Stimulated activated naive CD8-positive, alpha-beta T cell treated with anti-CD3 and anti-CD28 coated beads, Interleukin-15, Interleukin-2, amounts not matched to agents 100 ng/mL and 50 ng/mL, for 24 hours (primary cell): ENCODE results near the gene ITPKC.
"Not testable (repeated sequence)": the region's sequence is repeated elsewhere in the genome, so short reads cannot be mapped to it uniquely, and the experiment has no call there.

ENCODE experiments used
- H3K27ac Mint-ChIP-seq: one replicate; pipeline ENCODE4 v1.8.0; 2021; ENCODE audit warnings: mild to moderate bottlenecking, mixed read lengths
- H3K27me3 Mint-ChIP-seq: one replicate; pipeline ENCODE4 v1.8.0; 2021; ENCODE audit warnings: mixed read lengths
- H3K36me3 Mint-ChIP-seq: one replicate; pipeline ENCODE4 v1.8.0; 2021; ENCODE audit warnings: low read depth, mixed read lengths
- H3K4me1 Mint-ChIP-seq: one replicate; pipeline ENCODE4 v1.8.0; 2021; ENCODE audit warnings: low read depth, mixed read lengths
- H3K4me3 Mint-ChIP-seq: one replicate; pipeline ENCODE4 v1.8.0; 2021; ENCODE audit warnings: mild to moderate bottlenecking, mixed read lengths
- H3K9me3 Mint-ChIP-seq: one replicate; pipeline ENCODE4 v1.8.0; 2021; ENCODE audit warnings: mixed read lengths

Gene ITPKC

GRCh38 chr19:40775632-40776022 lies 58.7 kb downstream of the ITPKC start:
- Mint-ChIP-seq H3K36me3 (peaks cover 16% of the 10 kb centered on the region), H3K4me1 (peaks cover 60% of the 10 kb centered on the region), H3K27me3 (no peaks in the 10 kb centered on the region), H3K9me3 (no peaks in the 10 kb centered on the region), H3K4me3 (no peak overlapping the region), H3K27ac (no peak overlapping the region)

GRCh38 chr19:40776364-40776763 lies 59.5 kb downstream of the ITPKC start:
- Mint-ChIP-seq H3K27ac (no peak overlapping the region), H3K4me3 (no peak overlapping the region), H3K36me3 (peaks cover 16% of the 10 kb centered on the region), H3K9me3 (no peaks in the 10 kb centered on the region), H3K4me1 (peaks cover 62% of the 10 kb centered on the region), H3K27me3 (no peaks in the 10 kb centered on the region)

GRCh38 chr19:40776932-40777644 lies 60.2 kb downstream of the ITPKC start:
- no peaks in the 10 kb centered on the region for H3K9me3 Mint-ChIP-seq
- peaks cover 64% of the 10 kb centered on the region for H3K4me1 Mint-ChIP-seq
- no peaks in the 10 kb centered on the region for H3K27me3 Mint-ChIP-seq
- peaks cover 21% of the 10 kb centered on the region for H3K36me3 Mint-ChIP-seq
- peak overlapping the region; percentile 93 for H3K4me3 Mint-ChIP-seq
- H3K27ac Mint-ChIP-seq: peak overlapping the region; percentile 98

GRCh38 chr19:40777645-40777936 lies 60.7 kb downstream of the ITPKC start:
- H3K4me3 Mint-ChIP-seq: peak overlapping the region; percentile 93
- H3K36me3 Mint-ChIP-seq: peaks cover 24% of the 10 kb centered on the region
- H3K27ac Mint-ChIP-seq: peak overlapping the region; percentile 98
- H3K4me1 Mint-ChIP-seq: peaks cover 67% of the 10 kb centered on the region
- no peaks in the 10 kb centered on the region for H3K27me3 Mint-ChIP-seq
- no peaks in the 10 kb centered on the region for H3K9me3 Mint-ChIP-seq

- Mint-ChIP-seq H3K9me3 (no peaks in the 10 kb centered on the region), H3K27me3 (no peaks in the 10 kb centered on the region)
These were observed 61.2 kb downstream of the ITPKC start, which contains the start of gene RAB4B for GRCh38 chr19:40777937-40778705. Gene RAB4B, plus strand, starts transcription at chr19:40778247. Its CDS starts 129 bp downstream, at chr19:40778376.

GRCh38 chr19:40778706-40779284 lies 61.9 kb downstream of the ITPKC start:
- peak overlapping the region; percentile 98 for H3K27ac Mint-ChIP-seq
- peak overlapping the region; percentile 93 for H3K4me3 Mint-ChIP-seq
- no peaks in the 10 kb centered on the region for H3K9me3 Mint-ChIP-seq
- no peaks in the 10 kb centered on the region for H3K27me3 Mint-ChIP-seq
- H3K4me1 Mint-ChIP-seq: peaks cover 66% of the 10 kb centered on the region
- peaks cover 29% of the 10 kb centered on the region for H3K36me3 Mint-ChIP-seq

More at GRCh38 chr19:40777937-40778705, 61.2 kb downstream of the ITPKC start, which contains the start of gene RAB4B:
- Mint-ChIP-seq H3K4me3 (peak within 1 kb of the TSS; percentile 93), H3K36me3 (peaks cover 25% of the 10 kb centered on the region), H3K27ac (peak within 1 kb of the TSS; percentile 98), H3K4me1 (peaks cover 67% of the 10 kb centered on the region)

- Mint-ChIP-seq H3K9me3 (no peaks in the 10 kb centered on the region), H3K27ac (peak overlapping the region; percentile 98), H3K36me3 (peaks cover 29% of the 10 kb centered on the region), H3K4me1 (peaks cover 55% of the 10 kb centered on the region), H3K4me3 (peak overlapping the region; percentile 93), H3K27me3 (no peaks in the 10 kb centered on the region)
These were observed 63.7 kb downstream of the ITPKC start for GRCh38 chr19:40780582-40780981.

GRCh38 chr19:40781140-40781539 lies 64.2 kb downstream of the ITPKC start:
- H3K36me3 Mint-ChIP-seq: peaks cover 29% of the 10 kb centered on the region
- H3K27ac Mint-ChIP-seq: no peak overlapping the region
- H3K4me3 Mint-ChIP-seq: no peak overlapping the region
- H3K4me1 Mint-ChIP-seq: peaks cover 51% of the 10 kb centered on the region
- no peaks in the 10 kb centered on the region for H3K27me3 Mint-ChIP-seq
- no peaks in the 10 kb centered on the region for H3K9me3 Mint-ChIP-seq

GRCh38 chr19:40783711-40784110 lies 66.8 kb downstream of the ITPKC start:
- Mint-ChIP-seq H3K27me3 (no peaks in the 10 kb centered on the region), H3K9me3 (no peaks in the 10 kb centered on the region), H3K4me1 (peaks cover 36% of the 10 kb centered on the region), H3K4me3 (no peak overlapping the region), H3K36me3 (peaks cover 29% of the 10 kb centered on the region), H3K27ac (no peak overlapping the region)

GRCh38 chr19:40784146-40784545 lies 67.2 kb downstream of the ITPKC start:
- not testable (repeated sequence) for H3K27ac Mint-ChIP-seq, H3K27me3 Mint-ChIP-seq, H3K9me3 Mint-ChIP-seq

GRCh38 chr19:40785526-40785925 lies 68.6 kb downstream of the ITPKC start:
- H3K27ac Mint-ChIP-seq: peak overlapping the region; percentile 49
- peaks cover 27% of the 10 kb centered on the region for H3K36me3 Mint-ChIP-seq
- H3K4me1 Mint-ChIP-seq: peaks cover 25% of the 10 kb centered on the region
- H3K27me3 Mint-ChIP-seq: no peaks in the 10 kb centered on the region
- H3K9me3 Mint-ChIP-seq: no peaks in the 10 kb centered on the region
- no peak overlapping the region for H3K4me3 Mint-ChIP-seq

More at GRCh38 chr19:40784146-40784545, 67.2 kb downstream of the ITPKC start:
- H3K36me3 Mint-ChIP-seq: peaks cover 29% of the 10 kb centered on the region
- H3K4me1 Mint-ChIP-seq: peaks cover 32% of the 10 kb centered on the region
- H3K4me3 Mint-ChIP-seq: not testable (repeated sequence)

GRCh38 chr19:40786060-40787037 lies 69.4 kb downstream of the ITPKC start:
- H3K4me1 Mint-ChIP-seq: peaks cover 22% of the 10 kb centered on the region
- H3K9me3 Mint-ChIP-seq: no peaks in the 10 kb centered on the region
- H3K36me3 Mint-ChIP-seq: peaks cover 23% of the 10 kb centered on the region
- no peaks in the 10 kb centered on the region for H3K27me3 Mint-ChIP-seq
- H3K4me3 Mint-ChIP-seq: no peak overlapping the region
- H3K27ac Mint-ChIP-seq: no peak overlapping the region
